Nephron progenitor cell (in vitro differentiated cells): ENCODE data around the gene MEDAG.
A peak's percentile ranks its signal among the peaks of the same experiment; 100 is the strongest.

Source experiments
- DNase-seq: peaks from one replicate; pipeline ENCODE4 v3.0.0; 2021
- H3K27ac Mint-ChIP-seq: 2 replicates; pipeline ENCODE4 v1.8.0; 2021; ENCODE audit warnings: mild to moderate bottlenecking, moderate library complexity, mixed read lengths
- H3K27me3 Mint-ChIP-seq: 2 replicates; pipeline ENCODE4 v1.8.0; 2021; ENCODE audit warnings: mild to moderate bottlenecking, low read depth, mixed read lengths; ENCODE audit not compliant: poor library complexity
- H3K36me3 Mint-ChIP-seq: 2 replicates; pipeline ENCODE4 v1.8.0; 2021; ENCODE audit warnings: low read depth, mixed read lengths
- H3K4me1 Mint-ChIP-seq: 2 replicates; pipeline ENCODE4 v1.8.0; 2021; ENCODE audit warnings: mixed read lengths
- H3K4me3 Mint-ChIP-seq: 2 replicates; pipeline ENCODE4 v1.8.0; 2021; ENCODE audit warnings: mild to moderate bottlenecking, moderate library complexity, mixed read lengths
- H3K9me3 Mint-ChIP-seq: 2 replicates; pipeline ENCODE4 v1.8.0; 2021; ENCODE audit warnings: mild to moderate bottlenecking, moderate library complexity, mixed read lengths
- CTCF ChIP-seq: fragments of 200-600 bp; sonication (generic); IDR thresholded peaks from 2 replicates; pipeline ENCODE4 v1.5.0; 2021; ENCODE audit warnings: antibody characterized with exemption

The MEDAG gene

GRCh38 chr13:30957258-30957943 lies 51.3 kb downstream of the MEDAG start:
- peaks cover 20% of the 10 kb centered on the region for H3K9me3 Mint-ChIP-seq
- H3K36me3 Mint-ChIP-seq = no peaks in the 10 kb centered on the region
- DNase-seq = no peak
- no peak overlapping the region for H3K27ac Mint-ChIP-seq
- TF ChIP-seq CTCF = no peak
- peaks cover 14% of the 10 kb centered on the region for H3K27me3 Mint-ChIP-seq
- no peak overlapping the region for H3K4me3 Mint-ChIP-seq
- H3K4me1 Mint-ChIP-seq = no peaks in the 10 kb centered on the region

- H3K27me3 Mint-ChIP-seq = peaks cover 10% of the 10 kb centered on the region
- no peak overlapping the region for H3K4me3 Mint-ChIP-seq
- DNase-seq = no peak
- no peak overlapping the region for H3K27ac Mint-ChIP-seq
- peaks cover 13% of the 10 kb centered on the region for H3K4me1 Mint-ChIP-seq
- H3K9me3 Mint-ChIP-seq = peaks cover 23% of the 10 kb centered on the region
- TF ChIP-seq CTCF = no peak
- no peaks in the 10 kb centered on the region for H3K36me3 Mint-ChIP-seq
These were observed 53.6 kb downstream of the MEDAG start for GRCh38 chr13:30959678-30960077.

DNA sequence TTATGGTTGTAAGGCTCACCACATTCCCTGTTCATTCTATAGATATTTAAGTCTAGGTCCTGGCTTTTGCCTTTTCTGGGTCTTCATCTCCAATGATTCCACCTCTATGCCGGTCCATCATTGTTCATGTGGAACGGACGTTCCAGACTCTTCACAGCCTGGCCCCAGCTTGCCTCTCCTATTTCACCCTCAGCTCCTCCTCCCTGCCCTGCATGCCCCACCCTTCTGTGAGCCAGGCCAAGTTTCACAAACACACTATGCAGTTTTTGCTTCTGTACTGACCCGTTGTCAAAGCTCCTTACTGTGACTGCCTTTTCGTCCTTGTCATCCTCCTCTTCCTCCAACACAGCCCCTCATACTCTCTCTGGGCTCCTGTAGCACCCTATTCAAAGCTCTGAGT lies 57.7 kb downstream of the MEDAG start:
- peaks cover 31% of the 10 kb centered on the region for H3K9me3 Mint-ChIP-seq
- DNase-seq = peak; percentile 32
- peaks cover 7% of the 10 kb centered on the region for H3K27me3 Mint-ChIP-seq
- H3K4me3 Mint-ChIP-seq = peak overlapping the region; percentile 8
- H3K27ac Mint-ChIP-seq = peak overlapping the region; percentile 5
- H3K4me1 Mint-ChIP-seq = peaks cover 13% of the 10 kb centered on the region
- TF ChIP-seq CTCF = no peak
- H3K36me3 Mint-ChIP-seq = no peaks in the 10 kb centered on the region

GRCh38 chr13:30965380-30965779 lies 59.3 kb downstream of the MEDAG start:
- H3K36me3 Mint-ChIP-seq = no peaks in the 10 kb centered on the region

DNA sequence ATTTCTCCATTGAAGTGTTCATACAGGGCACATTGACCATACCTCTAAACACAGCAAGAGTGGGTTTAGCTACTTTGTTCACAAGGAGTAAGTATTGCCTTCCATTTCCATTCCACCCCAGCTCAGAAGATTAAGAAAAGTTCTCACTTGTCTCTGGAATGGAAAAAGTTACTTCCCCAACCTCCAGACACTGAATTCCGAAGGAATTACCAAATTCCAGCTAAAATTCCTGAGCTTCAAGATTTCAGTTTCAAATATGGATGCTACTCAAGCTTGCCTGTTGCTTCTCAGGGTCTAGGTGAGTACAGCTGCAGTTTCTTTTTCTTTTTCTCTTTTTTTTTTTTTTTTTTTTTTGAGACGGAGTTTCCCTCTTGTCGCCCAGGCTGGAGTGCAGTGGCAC lies 60.0 kb downstream of the MEDAG start:
- peaks cover 16% of the 10 kb centered on the region for H3K9me3 Mint-ChIP-seq
- H3K4me3 Mint-ChIP-seq = no peak overlapping the region
- TF ChIP-seq CTCF = no peak
- no peaks in the 10 kb centered on the region for H3K36me3 Mint-ChIP-seq
- H3K27me3 Mint-ChIP-seq = peaks cover 8% of the 10 kb centered on the region
- H3K27ac Mint-ChIP-seq = no peak overlapping the region
- no peak for DNase-seq
- peaks cover 13% of the 10 kb centered on the region for H3K4me1 Mint-ChIP-seq

More at GRCh38 chr13:30965380-30965779, 59.3 kb downstream of the MEDAG start:
- Mint-ChIP-seq H3K27me3 (peaks cover 7% of the 10 kb centered on the region), H3K9me3 (peaks cover 19% of the 10 kb centered on the region), H3K4me3 (no peak overlapping the region), H3K4me1 (peaks cover 13% of the 10 kb centered on the region), H3K27ac (no peak overlapping the region)
- TF ChIP-seq CTCF = no peak
- DNase-seq = no peak

DNA sequence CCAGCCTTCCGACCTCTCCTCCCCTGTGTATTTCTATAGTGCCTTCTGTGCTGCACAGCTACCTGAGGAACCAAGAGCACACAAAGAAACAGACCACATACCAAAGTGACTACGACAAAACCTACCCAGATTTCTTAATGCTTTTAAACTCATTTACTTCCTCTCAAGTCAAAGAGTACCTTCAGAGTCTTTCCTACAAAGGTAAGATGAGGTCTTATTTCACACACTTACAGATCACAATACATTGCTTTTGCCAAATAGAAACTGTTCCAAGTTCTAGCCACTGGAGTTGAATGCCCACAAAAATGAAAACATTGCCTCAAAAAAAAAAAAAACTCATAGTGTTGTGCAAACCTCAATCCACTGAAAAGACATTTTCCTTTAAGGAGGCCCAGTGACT lies 62.8 kb downstream of the MEDAG start:
- no peak for DNase-seq
- Mint-ChIP-seq H3K9me3 (peaks cover 10% of the 10 kb centered on the region), H3K4me3 (no peak overlapping the region), H3K27me3 (peaks cover 14% of the 10 kb centered on the region), H3K4me1 (peaks cover 4% of the 10 kb centered on the region), H3K36me3 (no peaks in the 10 kb centered on the region), H3K27ac (no peak overlapping the region)
- TF ChIP-seq CTCF = no peak
